ENCODE data around the gene BEND5. TPM values are rescaled to one million over a fixed set of nuclear protein-coding genes. Genes with fewer than 3 reads are reported as not detected.
A peak's percentile ranks its signal among the peaks of the same experiment; 100 is the strongest.

The BEND5 gene
- total RNA-seq, 1 experiment from 2014 or later, result not detected

DNA sequence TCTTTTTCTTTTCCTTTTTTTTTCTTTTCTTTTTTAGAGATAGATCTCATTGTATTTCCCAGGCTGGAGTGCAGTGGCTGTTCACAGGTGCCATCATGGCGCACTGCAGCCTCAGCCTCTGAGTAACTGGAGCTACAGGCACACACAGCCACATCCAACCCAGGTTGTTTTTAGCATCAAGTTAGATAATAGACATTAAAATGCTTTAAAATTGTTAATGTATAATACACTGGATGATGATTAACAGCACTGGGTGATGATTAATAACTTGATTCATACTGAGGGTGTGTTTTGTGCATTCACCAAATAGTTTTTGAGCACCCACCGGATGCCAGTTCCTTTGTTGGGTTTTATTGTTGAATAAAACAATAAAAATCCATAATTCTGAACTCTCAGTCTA, 75.2 kb downstream of the BEND5 start:
- Histone ChIP-seq H3K27me3 (ENCODE audit: control insufficient read depth, insufficient read depth, low read length) (peaks cover 5% of the 10 kb centered on the region), H3K4me3 (ENCODE audit: low read depth in 2 of 2, low read length in 2 of 2) (no peak overlapping the region), H3K36me3 (ENCODE audit: control insufficient read depth, insufficient read depth, low read length) (no peaks in the 10 kb centered on the region), H3K27ac (ENCODE audit: low read length) (no peak overlapping the region), H3K4me1 (ENCODE audit: control insufficient read depth, insufficient read depth, low read length) (no peaks in the 10 kb centered on the region), H3K9me3 (ENCODE audit: control insufficient read depth, insufficient read depth, low read depth, low read length) (no peaks in the 10 kb centered on the region)
- in situ Hi-C loops (cut with HindIII; ENCODE audit: low pct_unique_long_range_greater_than_20kb, low sequenced_read_pairs) (no loop called here), intact Hi-C loops (cut with micrococcal nuclease; ENCODE audit: unreplicated experiment) (no loop called here)
- CTCF ChIA-PET, result interaction anchor here (0.7 kb wide), 1 partner anchor 46 kb away, joined by 4 read pairs; no protein-coding TSS in a partner anchor
- POLR2A ChIA-PET, result no interaction called here
- ATAC-seq (no peak), DNase-seq (ENCODE audit: low read depth, low spot score) (no peak)
- TF ChIP-seq SIN3A (IDR thresholded peaks at IDR 0.05; ENCODE audit: borderline replicate concordance, insufficient read depth, low read depth, low read length), result no peak
- TF ChIP-seq, protein P1, sequence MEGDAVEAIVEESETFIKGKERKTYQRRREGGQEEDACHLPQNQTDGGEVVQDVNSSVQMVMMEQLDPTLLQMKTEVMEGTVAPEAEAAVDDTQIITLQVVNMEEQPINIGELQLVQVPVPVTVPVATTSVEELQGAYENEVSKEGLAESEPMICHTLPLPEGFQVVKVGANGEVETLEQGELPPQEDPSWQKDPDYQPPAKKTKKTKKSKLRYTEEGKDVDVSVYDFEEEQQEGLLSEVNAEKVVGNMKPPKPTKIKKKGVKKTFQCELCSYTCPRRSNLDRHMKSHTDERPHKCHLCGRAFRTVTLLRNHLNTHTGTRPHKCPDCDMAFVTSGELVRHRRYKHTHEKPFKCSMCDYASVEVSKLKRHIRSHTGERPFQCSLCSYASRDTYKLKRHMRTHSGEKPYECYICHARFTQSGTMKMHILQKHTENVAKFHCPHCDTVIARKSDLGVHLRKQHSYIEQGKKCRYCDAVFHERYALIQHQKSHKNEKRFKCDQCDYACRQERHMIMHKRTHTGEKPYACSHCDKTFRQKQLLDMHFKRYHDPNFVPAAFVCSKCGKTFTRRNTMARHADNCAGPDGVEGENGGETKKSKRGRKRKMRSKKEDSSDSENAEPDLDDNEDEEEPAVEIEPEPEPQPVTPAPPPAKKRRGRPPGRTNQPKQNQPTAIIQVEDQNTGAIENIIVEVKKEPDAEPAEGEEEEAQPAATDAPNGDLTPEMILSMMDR (IDR thresholded peaks at IDR 0.05), result no peak
- no peak for TF ChIP-seq POLR2AphosphoS5 (IDR thresholded peaks at IDR 0.05; ENCODE audit: low read depth, low read length)
- no peak for TF ChIP-seq TCF7L2 (IDR thresholded peaks at IDR 0.05; ENCODE audit: low read depth, low read length)
- TF ChIP-seq, protein P2, sequence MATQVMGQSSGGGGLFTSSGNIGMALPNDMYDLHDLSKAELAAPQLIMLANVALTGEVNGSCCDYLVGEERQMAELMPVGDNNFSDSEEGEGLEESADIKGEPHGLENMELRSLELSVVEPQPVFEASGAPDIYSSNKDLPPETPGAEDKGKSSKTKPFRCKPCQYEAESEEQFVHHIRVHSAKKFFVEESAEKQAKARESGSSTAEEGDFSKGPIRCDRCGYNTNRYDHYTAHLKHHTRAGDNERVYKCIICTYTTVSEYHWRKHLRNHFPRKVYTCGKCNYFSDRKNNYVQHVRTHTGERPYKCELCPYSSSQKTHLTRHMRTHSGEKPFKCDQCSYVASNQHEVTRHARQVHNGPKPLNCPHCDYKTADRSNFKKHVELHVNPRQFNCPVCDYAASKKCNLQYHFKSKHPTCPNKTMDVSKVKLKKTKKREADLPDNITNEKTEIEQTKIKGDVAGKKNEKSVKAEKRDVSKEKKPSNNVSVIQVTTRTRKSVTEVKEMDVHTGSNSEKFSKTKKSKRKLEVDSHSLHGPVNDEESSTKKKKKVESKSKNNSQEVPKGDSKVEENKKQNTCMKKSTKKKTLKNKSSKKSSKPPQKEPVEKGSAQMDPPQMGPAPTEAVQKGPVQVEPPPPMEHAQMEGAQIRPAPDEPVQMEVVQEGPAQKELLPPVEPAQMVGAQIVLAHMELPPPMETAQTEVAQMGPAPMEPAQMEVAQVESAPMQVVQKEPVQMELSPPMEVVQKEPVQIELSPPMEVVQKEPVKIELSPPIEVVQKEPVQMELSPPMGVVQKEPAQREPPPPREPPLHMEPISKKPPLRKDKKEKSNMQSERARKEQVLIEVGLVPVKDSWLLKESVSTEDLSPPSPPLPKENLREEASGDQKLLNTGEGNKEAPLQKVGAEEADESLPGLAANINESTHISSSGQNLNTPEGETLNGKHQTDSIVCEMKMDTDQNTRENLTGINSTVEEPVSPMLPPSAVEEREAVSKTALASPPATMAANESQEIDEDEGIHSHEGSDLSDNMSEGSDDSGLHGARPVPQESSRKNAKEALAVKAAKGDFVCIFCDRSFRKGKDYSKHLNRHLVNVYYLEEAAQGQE (IDR thresholded peaks at IDR 0.05; ENCODE audit: insufficient read depth in 1 of 2, low read depth in 2 of 2, low read length in 1 of 2), result no peak
- no TSS peak for BruUV-seq (replicated peaks)

DNA sequence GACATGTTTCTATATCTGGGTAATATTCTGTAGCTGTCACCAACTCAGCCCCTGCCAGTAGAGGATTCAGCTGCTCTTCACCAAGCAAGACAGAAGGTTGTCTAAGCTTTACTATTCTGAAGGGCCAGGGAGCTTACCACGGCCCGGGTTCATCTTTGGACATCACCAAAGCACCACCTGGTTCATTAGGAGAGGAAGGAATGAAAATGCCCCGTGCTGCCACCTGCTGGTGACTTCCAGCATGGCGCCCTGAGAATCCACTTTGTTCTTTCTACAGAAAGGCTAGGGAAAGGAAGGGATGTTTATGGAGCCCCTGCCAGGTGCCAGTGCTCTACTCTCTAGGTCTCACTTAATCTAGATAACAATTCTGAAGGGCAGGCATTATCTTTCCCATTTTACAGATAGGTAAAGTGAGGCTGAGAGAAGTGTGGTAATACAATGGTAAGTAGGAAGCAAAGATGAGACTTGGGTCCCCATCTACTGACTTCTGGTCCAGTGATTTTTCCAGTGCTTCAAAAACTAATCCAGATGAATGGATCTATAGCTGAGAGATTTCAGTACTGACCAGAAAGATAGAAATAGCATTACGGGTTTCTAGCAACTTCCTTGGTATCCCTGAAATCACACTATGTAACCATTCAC, 79.5 kb downstream of the BEND5 start:
- CTCF ChIA-PET, result no interaction called here
- H3K27ac ChIP-seq (ENCODE audit: low read length), result no peak overlapping the region

More for the DNA sequence above, 79.5 kb downstream of the BEND5 start:
- Histone ChIP-seq H3K36me3 (ENCODE audit: control insufficient read depth, insufficient read depth, low read length) (no peaks in the 10 kb centered on the region), H3K9me3 (ENCODE audit: control insufficient read depth, insufficient read depth, low read depth, low read length) (no peaks in the 10 kb centered on the region), H3K27me3 (ENCODE audit: control insufficient read depth, insufficient read depth, low read length) (peaks cover 10% of the 10 kb centered on the region; the same call in 1 of the 2 replicates), H3K4me1 (ENCODE audit: control insufficient read depth, insufficient read depth, low read length) (no peaks in the 10 kb centered on the region), H3K4me3 (ENCODE audit: low read depth in 2 of 2, low read length in 2 of 2) (no peak overlapping the region)
- DNase-seq (ENCODE audit: low read depth, low spot score) (peak; percentile 30), ATAC-seq (peak; percentile 68; the same call in 1 of the 2 replicates)
- POLR2A ChIA-PET, result no interaction called here
- in situ Hi-C loops (cut with HindIII; ENCODE audit: low pct_unique_long_range_greater_than_20kb, low sequenced_read_pairs) (no loop called here), intact Hi-C loops (cut with micrococcal nuclease; ENCODE audit: unreplicated experiment) (no loop called here)
- no TSS peak for BruUV-seq (replicated peaks)
- TF ChIP-seq TCF7L2 (IDR thresholded peaks at IDR 0.05; ENCODE audit: low read depth, low read length), result no peak
- TF ChIP-seq, protein P1 (IDR thresholded peaks at IDR 0.05), result peak; percentile 93
- no peak for TF ChIP-seq SIN3A (IDR thresholded peaks at IDR 0.05; ENCODE audit: borderline replicate concordance, insufficient read depth, low read depth, low read length)
- TF ChIP-seq, protein P2 (IDR thresholded peaks at IDR 0.05; ENCODE audit: insufficient read depth in 1 of 2, low read depth in 2 of 2, low read length in 1 of 2), result no peak
